OCI-LY3 (cell line): ENCODE data around the gene GALNT2.

ENCODE experiments used
- H2AFZ ChIP-seq: fragments of 200-600, 300-600 bp; shearing (Covaris generic); 2 replicates; pipeline ENCODE4 v1.6.0; 2014; ENCODE audit warnings: antibody characterized with exemption, low read depth, low read length
- H3K27ac ChIP-seq: fragments of 200-600, 300-600 bp; sonication (generic); 2 replicates; pipeline ENCODE4 v1.5.1; 2014; ENCODE audit warnings: mild to moderate bottlenecking, low read length, moderate library complexity, mixed read lengths
- H3K27me3 ChIP-seq: fragments of 200-600, 300-600 bp; sonication (generic); 2 replicates; pipeline ENCODE4 v1.6.1; 2014; ENCODE audit warnings: low read depth, low read length, mixed read lengths
- H3K36me3 ChIP-seq: fragments of 200-600, 300-600 bp; sonication (generic); replicated peaks from 2 replicates; pipeline ENCODE3; 2014; ENCODE audit warnings: low read depth, low read length, mixed read lengths
- H3K4me1 ChIP-seq: fragments of 300-600, 200-600 bp; sonication (generic); 2 replicates; pipeline ENCODE4 v1.6.1; 2014; ENCODE audit warnings: low read length, mixed read lengths
- H3K4me2 ChIP-seq: fragments of 200-600, 300-600 bp; sonication (generic); 2 replicates; pipeline ENCODE4 v1.6.1; 2014; ENCODE audit warnings: low read length, mixed read lengths
- H3K4me3 ChIP-seq: fragments of 300-600, 200-600 bp; sonication (generic); 2 replicates; pipeline ENCODE4 v1.5.1; 2014; ENCODE audit warnings: antibody characterized with exemption, mild to moderate bottlenecking, low read length, moderate library complexity
- H3K79me2 ChIP-seq: fragments of 300-600, 200-600 bp; shearing (Covaris generic); 2 replicates; pipeline ENCODE4 v1.6.1; 2014; ENCODE audit warnings: mild to moderate bottlenecking, low read length, mixed read lengths
- H3K9ac ChIP-seq: fragments of 300-600, 200-600 bp; shearing (Covaris generic); 2 replicates; pipeline ENCODE4 v1.6.0; 2014; ENCODE audit warnings: mild to moderate bottlenecking, low read length, moderate library complexity
- H3K9me3 ChIP-seq: fragments of 200-600, 300-600 bp; shearing (Covaris generic); 2 replicates; pipeline ENCODE4 v1.6.1; 2014; ENCODE audit warnings: low read length, mixed read lengths; ENCODE audit not compliant: insufficient read depth
- H4K20me1 ChIP-seq: fragments of 200-600, 300-600 bp; sonication (generic); 2 replicates; pipeline ENCODE4 v1.6.1; 2016; ENCODE audit warnings: low read length, mixed read lengths; ENCODE audit not compliant: insufficient read depth
- CTCF ChIP-seq: fragments of 200-600, 300-600 bp; sonication (generic); IDR thresholded peaks from 2 replicates; pipeline ENCODE4 v1.5.1; 2014; ENCODE audit warnings: antibody characterized with exemption, low read length, low read depth
- EZH2phosphoT487 ChIP-seq: fragments of 200-600 bp; shearing (Covaris generic); IDR thresholded peaks from 2 replicates; pipeline ENCODE4 v1.6.1; 2018; ENCODE audit warnings: antibody characterized with exemption, mixed run types, low read depth

Gene GALNT2

DNA sequence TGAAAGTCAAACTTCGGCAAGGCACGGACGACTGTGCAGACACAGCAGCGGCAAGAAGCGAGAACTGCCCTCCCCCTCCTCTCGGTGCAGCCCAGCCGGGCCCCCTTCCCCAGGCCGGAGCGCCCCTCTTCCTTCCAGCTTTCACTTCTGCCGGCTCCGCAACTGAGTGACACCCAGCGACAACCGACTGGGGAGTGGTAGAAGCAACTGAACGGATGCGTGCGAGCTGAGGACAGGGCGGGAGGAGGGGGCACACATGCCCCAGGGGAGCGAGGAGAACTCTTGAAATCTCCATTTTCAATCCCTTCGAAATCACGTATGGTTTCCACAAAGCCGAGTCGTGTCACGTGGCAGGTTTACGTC, 212.5 kb downstream of the GALNT2 start:
- H3K79me2 ChIP-seq = no peaks in the 10 kb centered on the region
- H3K9me3 ChIP-seq = no peaks in the 10 kb centered on the region
- no peak overlapping the region for H3K9ac ChIP-seq
- H3K36me3 ChIP-seq = peaks cover 23% of the 10 kb centered on the region
- no peak overlapping the region for H2AFZ ChIP-seq
- H3K4me2 ChIP-seq = no peak overlapping the region
- no peak for TF ChIP-seq EZH2phosphoT487
- TF ChIP-seq CTCF = no peak
- no peak overlapping the region for H3K27ac ChIP-seq
- H4K20me1 ChIP-seq = no peaks in the 10 kb centered on the region
- H3K4me3 ChIP-seq = no peak overlapping the region
- H3K27me3 ChIP-seq = no peaks in the 10 kb centered on the region
- peaks cover 8% of the 10 kb centered on the region for H3K4me1 ChIP-seq

DNA sequence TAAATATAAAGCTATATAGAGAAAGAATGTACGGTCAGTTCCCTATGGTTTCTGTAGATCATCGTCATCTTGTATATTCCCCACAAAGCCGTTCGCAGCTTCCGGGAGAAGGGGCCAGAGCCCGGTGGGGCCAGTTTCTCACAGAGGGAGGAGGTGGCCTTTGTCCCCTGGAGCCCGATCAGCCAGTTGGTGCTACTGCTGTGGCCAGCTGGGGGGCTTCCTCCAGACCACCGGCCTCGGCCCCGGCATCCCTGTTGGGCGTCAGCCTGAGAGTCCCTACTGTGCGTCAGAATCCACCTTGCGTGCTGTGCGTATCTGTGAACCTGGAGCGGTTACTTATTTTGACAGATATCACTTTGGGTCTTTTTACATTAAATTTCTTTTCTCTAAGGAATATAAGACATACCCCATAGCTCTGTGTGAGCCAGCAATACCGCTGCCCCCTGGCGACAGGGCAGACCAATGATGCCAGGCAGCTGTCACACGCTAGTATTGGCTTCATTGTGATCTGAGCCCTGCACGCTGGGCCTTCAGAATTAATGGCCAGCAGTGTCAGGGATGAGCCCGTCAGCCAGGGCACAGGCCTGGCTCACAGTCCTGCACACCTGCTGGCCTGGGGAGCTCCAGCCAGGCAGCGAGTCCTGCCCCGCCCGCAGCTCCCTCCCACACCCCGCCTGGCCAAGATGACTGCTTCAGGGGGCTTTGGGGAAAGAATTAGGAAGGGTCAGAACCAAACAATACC, 213.2 kb downstream of the GALNT2 start:
- Histone ChIP-seq H2AFZ (no peak overlapping the region), H3K4me3 (no peak overlapping the region), H3K79me2 (no peaks in the 10 kb centered on the region), H3K9ac (no peak overlapping the region), H3K4me2 (no peak overlapping the region), H3K27ac (no peak overlapping the region), H3K36me3 (peaks cover 17% of the 10 kb centered on the region), H3K9me3 (no peaks in the 10 kb centered on the region), H3K27me3 (no peaks in the 10 kb centered on the region), H3K4me1 (peaks cover 8% of the 10 kb centered on the region), H4K20me1 (no peaks in the 10 kb centered on the region)
- TF ChIP-seq EZH2phosphoT487 = no peak
- TF ChIP-seq CTCF = no peak

- Histone ChIP-seq H3K4me2 (no peak overlapping the region), H3K27ac (no peak overlapping the region), H3K4me3 (no peak overlapping the region)
Observed at GRCh38 chr1:230280906-230281413, 213.9 kb downstream of the GALNT2 start.

GRCh38 chr1:230281556-230281955, 214.5 kb downstream of the GALNT2 start:
- no peak overlapping the region for H2AFZ ChIP-seq
- no peaks in the 10 kb centered on the region for H3K27me3 ChIP-seq
- no peaks in the 10 kb centered on the region for H3K79me2 ChIP-seq
- no peak for TF ChIP-seq CTCF
- no peak for TF ChIP-seq EZH2phosphoT487
- H3K4me3 ChIP-seq = no peak overlapping the region
- peaks cover 8% of the 10 kb centered on the region for H3K4me1 ChIP-seq
- H3K9ac ChIP-seq = no peak overlapping the region
- H4K20me1 ChIP-seq = no peaks in the 10 kb centered on the region
- H3K27ac ChIP-seq = no peak overlapping the region
- H3K36me3 ChIP-seq = peaks cover 10% of the 10 kb centered on the region
- H3K4me2 ChIP-seq = no peak overlapping the region
- H3K9me3 ChIP-seq = no peaks in the 10 kb centered on the region

More at GRCh38 chr1:230280906-230281413, 213.9 kb downstream of the GALNT2 start:
- no peak overlapping the region for H3K9ac ChIP-seq
- no peaks in the 10 kb centered on the region for H3K9me3 ChIP-seq
- no peak for TF ChIP-seq CTCF
- TF ChIP-seq EZH2phosphoT487 = no peak
- no peaks in the 10 kb centered on the region for H4K20me1 ChIP-seq
- H3K79me2 ChIP-seq = no peaks in the 10 kb centered on the region
- H2AFZ ChIP-seq = no peak overlapping the region
- peaks cover 8% of the 10 kb centered on the region for H3K4me1 ChIP-seq
- no peaks in the 10 kb centered on the region for H3K27me3 ChIP-seq
- peaks cover 14% of the 10 kb centered on the region for H3K36me3 ChIP-seq
